ENCODE measurements around the gene TTC38.

The TTC38 gene

GRCh38 chr22:46278656-46279645 is 11.1 kb downstream of the TTC38 start:
- H3K4me3 ChIP-seq (ENCODE audit: low read length) = no peak overlapping the region
- H3K27ac ChIP-seq (ENCODE audit: low read depth, low read length) = no peak overlapping the region
- H3K9me3 ChIP-seq (ENCODE audit: insufficient read depth, low read depth, low read length) = no peaks in the 10 kb centered on the region
- 94% methylated on average over 22 of the region's 22 CpGs for WGBS
- peaks cover 58% of the 10 kb centered on the region for H3K36me3 ChIP-seq (ENCODE audit: insufficient read depth, low read length)
- no peaks in the 10 kb centered on the region for H3K4me1 ChIP-seq (ENCODE audit: insufficient read depth, low read length)
- no peaks in the 10 kb centered on the region for H3K27me3 ChIP-seq (ENCODE audit: insufficient read depth, low read length)
- no peak overlapping the region for H3K9ac ChIP-seq (ENCODE audit: low read depth, low read length)

GRCh38 chr22:46280063-46280817 is 12.4 kb downstream of the TTC38 start:
- H3K27ac ChIP-seq (ENCODE audit: low read depth, low read length) = no peak overlapping the region

GRCh38 chr22:46280999-46281623 is 13.3 kb downstream of the TTC38 start:
- no peaks in the 10 kb centered on the region for H3K27me3 ChIP-seq (ENCODE audit: insufficient read depth, low read length)
- H3K9me3 ChIP-seq (ENCODE audit: insufficient read depth, low read depth, low read length) = no peaks in the 10 kb centered on the region
- H3K4me3 ChIP-seq (ENCODE audit: low read length) = no peak overlapping the region
- H3K27ac ChIP-seq (ENCODE audit: low read depth, low read length) = no peak overlapping the region
- 83% methylated on average over 19 of the region's 19 CpGs for WGBS
- H3K9ac ChIP-seq (ENCODE audit: low read depth, low read length) = no peak overlapping the region
- peaks cover 55% of the 10 kb centered on the region for H3K36me3 ChIP-seq (ENCODE audit: insufficient read depth, low read length)
- no peaks in the 10 kb centered on the region for H3K4me1 ChIP-seq (ENCODE audit: insufficient read depth, low read length)

More at GRCh38 chr22:46280063-46280817, 12.4 kb downstream of the TTC38 start:
- no peaks in the 10 kb centered on the region for H3K27me3 ChIP-seq (ENCODE audit: insufficient read depth, low read length)
- no peaks in the 10 kb centered on the region for H3K9me3 ChIP-seq (ENCODE audit: insufficient read depth, low read depth, low read length)
- no peak overlapping the region for H3K4me3 ChIP-seq (ENCODE audit: low read length)
- H3K9ac ChIP-seq (ENCODE audit: low read depth, low read length) = no peak overlapping the region
- 95% methylated on average over 12 of the region's 12 CpGs for WGBS
- H3K36me3 ChIP-seq (ENCODE audit: insufficient read depth, low read length) = peaks cover 63% of the 10 kb centered on the region
- no peaks in the 10 kb centered on the region for H3K4me1 ChIP-seq (ENCODE audit: insufficient read depth, low read length)

- H3K4me1 ChIP-seq (ENCODE audit: insufficient read depth, low read length) = no peaks in the 10 kb centered on the region
- 93% methylated on average over 13 of the region's 13 CpGs for WGBS
- H3K9ac ChIP-seq (ENCODE audit: low read depth, low read length) = no peak overlapping the region
- no peaks in the 10 kb centered on the region for H3K27me3 ChIP-seq (ENCODE audit: insufficient read depth, low read length)
- H3K27ac ChIP-seq (ENCODE audit: low read depth, low read length) = no peak overlapping the region
- H3K36me3 ChIP-seq (ENCODE audit: insufficient read depth, low read length) = peaks cover 52% of the 10 kb centered on the region
- no peaks in the 10 kb centered on the region for H3K9me3 ChIP-seq (ENCODE audit: insufficient read depth, low read depth, low read length)
- H3K4me3 ChIP-seq (ENCODE audit: low read length) = no peak overlapping the region
Measured at GRCh38 chr22:46281866-46282678, 14.3 kb downstream of the TTC38 start.

- H3K36me3 ChIP-seq (ENCODE audit: insufficient read depth, low read length) = peaks cover 33% of the 10 kb centered on the region
- no peaks in the 10 kb centered on the region for H3K4me1 ChIP-seq (ENCODE audit: insufficient read depth, low read length)
- no peaks in the 10 kb centered on the region for H3K9me3 ChIP-seq (ENCODE audit: insufficient read depth, low read depth, low read length)
- no peak overlapping the region for H3K4me3 ChIP-seq (ENCODE audit: low read length)
- WGBS = 96% methylated on average over 3 of the region's 3 CpGs
- no peaks in the 10 kb centered on the region for H3K27me3 ChIP-seq (ENCODE audit: insufficient read depth, low read length)
- H3K9ac ChIP-seq (ENCODE audit: low read depth, low read length) = no peak overlapping the region
- no peak overlapping the region for H3K27ac ChIP-seq (ENCODE audit: low read depth, low read length)
Measured at GRCh38 chr22:46286006-46286405, 18.2 kb downstream of the TTC38 start.

GRCh38 chr22:46286941-46287872 is 19.4 kb downstream of the TTC38 start:
- no peak overlapping the region for H3K4me3 ChIP-seq (ENCODE audit: low read length)
- H3K36me3 ChIP-seq (ENCODE audit: insufficient read depth, low read length) = peaks cover 29% of the 10 kb centered on the region
- H3K9ac ChIP-seq (ENCODE audit: low read depth, low read length) = no peak overlapping the region; the same call in 1 of the 2 replicates
- H3K27me3 ChIP-seq (ENCODE audit: insufficient read depth, low read length) = no peaks in the 10 kb centered on the region
- no peaks in the 10 kb centered on the region for H3K9me3 ChIP-seq (ENCODE audit: insufficient read depth, low read depth, low read length)
- WGBS = 90% methylated on average over 15 of the region's 15 CpGs
- no peak overlapping the region for H3K27ac ChIP-seq (ENCODE audit: low read depth, low read length)
- no peaks in the 10 kb centered on the region for H3K4me1 ChIP-seq (ENCODE audit: insufficient read depth, low read length)

GRCh38 chr22:46287873-46288751 is 20.3 kb downstream of the TTC38 start:
- H3K27me3 ChIP-seq (ENCODE audit: insufficient read depth, low read length) = no peaks in the 10 kb centered on the region
- H3K4me3 ChIP-seq (ENCODE audit: low read length) = no peak overlapping the region
- peaks cover 30% of the 10 kb centered on the region for H3K36me3 ChIP-seq (ENCODE audit: insufficient read depth, low read length)
- H3K4me1 ChIP-seq (ENCODE audit: insufficient read depth, low read length) = no peaks in the 10 kb centered on the region
- WGBS = 94% methylated on average over 24 of the region's 24 CpGs
- no peak overlapping the region for H3K9ac ChIP-seq (ENCODE audit: low read depth, low read length)
- H3K27ac ChIP-seq (ENCODE audit: low read depth, low read length) = no peak overlapping the region
- no peaks in the 10 kb centered on the region for H3K9me3 ChIP-seq (ENCODE audit: insufficient read depth, low read depth, low read length)

- 95% methylated on average over 7 of the region's 7 CpGs for WGBS
- peaks cover 31% of the 10 kb centered on the region for H3K36me3 ChIP-seq (ENCODE audit: insufficient read depth, low read length)
Measured at GRCh38 chr22:46288846-46289243, 21.0 kb downstream of the TTC38 start.

GRCh38 chr22:46289244-46289891 is 21.6 kb downstream of the TTC38 start:
- H3K36me3 ChIP-seq (ENCODE audit: insufficient read depth, low read length) = peaks cover 26% of the 10 kb centered on the region
- H3K4me3 ChIP-seq (ENCODE audit: low read length) = no peak overlapping the region
- H3K4me1 ChIP-seq (ENCODE audit: insufficient read depth, low read length) = no peaks in the 10 kb centered on the region
- no peak overlapping the region for H3K27ac ChIP-seq (ENCODE audit: low read depth, low read length)
- H3K9ac ChIP-seq (ENCODE audit: low read depth, low read length) = no peak overlapping the region
- H3K27me3 ChIP-seq (ENCODE audit: insufficient read depth, low read length) = no peaks in the 10 kb centered on the region
- no peaks in the 10 kb centered on the region for H3K9me3 ChIP-seq (ENCODE audit: insufficient read depth, low read depth, low read length)
- 93% methylated on average over 33 of the region's 33 CpGs for WGBS

More at GRCh38 chr22:46288846-46289243, 21.0 kb downstream of the TTC38 start:
- H3K27me3 ChIP-seq (ENCODE audit: insufficient read depth, low read length) = no peaks in the 10 kb centered on the region
- no peak overlapping the region for H3K4me3 ChIP-seq (ENCODE audit: low read length)
- no peaks in the 10 kb centered on the region for H3K4me1 ChIP-seq (ENCODE audit: insufficient read depth, low read length)
- H3K9me3 ChIP-seq (ENCODE audit: insufficient read depth, low read depth, low read length) = no peaks in the 10 kb centered on the region
- no peak overlapping the region for H3K27ac ChIP-seq (ENCODE audit: low read depth, low read length)
- no peak overlapping the region for H3K9ac ChIP-seq (ENCODE audit: low read depth, low read length)

Measured in HUES64 (cell line).